Brain microvascular endothelial cell (primary cell): Measurements from ENCODE around the gene PPP1R3E.
A peak's percentile ranks its signal among the peaks of the same experiment; 100 is the strongest.

Experiments
- DNase-seq: peaks from one replicate; pipeline ENCODE4 v3.0.0-alpha.2; 2020
- H3K27ac ChIP-seq: fragments of 250-450 bp; sonication (Bioruptor Pico); 2 replicates; pipeline ENCODE4 v1.5.1; 2020; ENCODE audit warnings: mild to moderate bottlenecking, moderate library complexity
- H3K27me3 ChIP-seq: fragments of 250-450 bp; sonication (Bioruptor Pico); replicated peaks from 2 replicates; pipeline ENCODE4 v1.5.1; 2020; ENCODE audit warnings: mild to moderate bottlenecking
- H3K36me3 ChIP-seq: fragments of 250-450 bp; sonication (Bioruptor Pico); replicated peaks from 2 replicates; pipeline ENCODE4 v1.5.1; 2020; ENCODE audit warnings: mild to moderate bottlenecking
- H3K4me3 ChIP-seq: 2 replicates; pipeline ENCODE4 v1.5.1; 2011; ENCODE audit warnings: low read depth, mild to moderate bottlenecking, control low read depth, low read length, moderate library complexity
- CTCF ChIP-seq: IDR thresholded peaks from 2 replicates; pipeline ENCODE4 v1.5.1; 2011; ENCODE audit warnings: low read depth, mild to moderate bottlenecking, moderate library complexity, low read length, control low read depth, inconsistent platforms; ENCODE audit errors: missing control alignments
- in situ Hi-C: cut with HindIII; loops from 2 replicates; pipeline ENCODE4 v1.10.0; 2017; ENCODE audit warnings: low sequenced_read_pairs, low pct_ligation_motif_present

The PPP1R3E gene

GRCh38 chr14:23316300-23316699 is 13.6 kb upstream of the PPP1R3E start:
- in situ Hi-C loops, result no loop called here
- DNase-seq, result no peak
- peaks cover 14% of the 10 kb centered on the region for H3K36me3 ChIP-seq
- H3K27ac ChIP-seq, result no peak overlapping the region
- H3K4me3 ChIP-seq, result no peak overlapping the region
- H3K27me3 ChIP-seq, result no peaks in the 10 kb centered on the region
- TF ChIP-seq CTCF, result no peak

GRCh38 chr14:23310546-23310945 is 7.9 kb upstream of the PPP1R3E start:
- H3K4me3 ChIP-seq, result no peak overlapping the region
- TF ChIP-seq CTCF, result no peak
- H3K27me3 ChIP-seq, result no peaks in the 10 kb centered on the region
- H3K36me3 ChIP-seq, result peaks cover 33% of the 10 kb centered on the region
- in situ Hi-C loops, result no loop called here
- no peak overlapping the region for H3K27ac ChIP-seq
- DNase-seq, result no peak

GRCh38 chr14:23308721-23309445 is 6.2 kb upstream of the PPP1R3E start:
- Histone ChIP-seq H3K27me3 (no peaks in the 10 kb centered on the region), H3K4me3 (peak overlapping the region; percentile 92), H3K27ac (no peak overlapping the region), H3K36me3 (peaks cover 33% of the 10 kb centered on the region)
- in situ Hi-C loops, result no loop called here
- no peak for DNase-seq
- TF ChIP-seq CTCF, result no peak

GRCh38 chr14:23307687-23308644 is 5.3 kb upstream of the PPP1R3E start:
- no peak for TF ChIP-seq CTCF
- peak; percentile 9 for DNase-seq
- H3K27ac ChIP-seq, result no peak overlapping the region
- peaks cover 33% of the 10 kb centered on the region for H3K36me3 ChIP-seq
- peak overlapping the region; percentile 92 for H3K4me3 ChIP-seq
- no peaks in the 10 kb centered on the region for H3K27me3 ChIP-seq
- in situ Hi-C loops, result no loop called here

- DNase-seq, result no peak
- H3K36me3 ChIP-seq, result peaks cover 31% of the 10 kb centered on the region
- in situ Hi-C loops, result no loop called here
- TF ChIP-seq CTCF, result no peak
- peak overlapping the region; percentile 86 for H3K27ac ChIP-seq
- H3K27me3 ChIP-seq, result no peaks in the 10 kb centered on the region
- H3K4me3 ChIP-seq, result peak overlapping the region; percentile 92
These were observed 4.5 kb upstream of the PPP1R3E start for GRCh38 chr14:23307146-23307530.
